Fibroblast of skin of left biceps (primary cell): ENCODE results near the gene PPM1N.
A peak's percentile ranks its signal among the peaks of the same experiment; 100 is the strongest.

Experiments used
- DNase-seq, 2 experiments: peaks; one replicate each; pipeline ENCODE4 v3.0.0-alpha.2; 2013; ENCODE audit warnings: low read depth in 2 of 2

PPM1N gene

GRCh38 chr19:45488708-45489107 lies 9.5 kb upstream of the PPM1N start:
- DNase-seq: no peak

- DNase-seq: no peak
Measured at GRCh38 chr19:45489216-45489855, 8.9 kb upstream of the PPM1N start.

- DNase-seq: no peak
Measured at GRCh38 chr19:45492137-45492626, 6.1 kb upstream of the PPM1N start.

- DNase-seq: no peak
Measured at GRCh38 chr19:45492627-45493470, 5.4 kb upstream of the PPM1N start.

GRCh38 chr19:45494261-45494916 lies 3.9 kb upstream of the PPM1N start:
- no peak for DNase-seq

GRCh38 chr19:45495178-45495577 lies 3.1 kb upstream of the PPM1N start:
- no peak for DNase-seq

GRCh38 chr19:45496349-45496953 lies 1.8 kb upstream of the PPM1N start:
- DNase-seq: no peak

GRCh38 chr19:45497791-45498190 lies 452 bp upstream of the PPM1N start:
- DNase-seq: no peak

- no peak for DNase-seq
Measured at GRCh38 chr19:45499196-45500180, 1.2 kb downstream of the PPM1N start.

- no peak for DNase-seq
Measured at GRCh38 chr19:45500918-45501729, 2.9 kb downstream of the PPM1N start.

GRCh38 chr19:45501730-45502014 lies 3.4 kb downstream of the PPM1N start:
- DNase-seq: no peak

- DNase-seq: no peak
Measured at GRCh38 chr19:45502111-45502510, 3.9 kb downstream of the PPM1N start.

- DNase-seq: no peak
Measured at GRCh38 chr19:45503909-45504308, 5.7 kb downstream of the PPM1N start.

- no peak for DNase-seq
Measured at GRCh38 chr19:45505151-45505995, 7.1 kb downstream of the PPM1N start.

GRCh38 chr19:45505996-45506245 lies 7.7 kb downstream of the PPM1N start:
- no peak for DNase-seq

GRCh38 chr19:45506246-45506988 lies 8.2 kb downstream of the PPM1N start:
- DNase-seq: peak; percentile 68 to 74

GRCh38 chr19:45506989-45507871 lies 9.0 kb downstream of the PPM1N start, which contains the start of gene VASP:
VASP (plus strand) TSS chr19:45507479; CDS start chr19:45507772, 293 bp downstream.
- peak; percentile 55 to 64 for DNase-seq
